Breast epithelium (tissue), 4 donors: ENCODE measurements around the gene TNIP2. TPM values are rescaled to one million over a fixed set of nuclear protein-coding genes. Genes with fewer than 3 reads are reported as not detected.

Source experiments
- DNase-seq, 2 donors: peaks; one replicate each; pipeline ENCODE4 v3.0.0-alpha.2; 2019; ENCODE audit warnings: low spot score in 2 of 2
- H3K27ac ChIP-seq, 2 donors: fragments of 200-600 bp; sonication (generic) in 1 of 2; one replicate each; pipeline ENCODE4 v1.5.1; 2016 to 2019; ENCODE audit warnings: mild to moderate bottlenecking in 1 of 2
- H3K27me3 ChIP-seq, 2 donors: fragments of 200-600 bp; sonication (generic) in 1 of 2; one replicate each; pipeline versions ENCODE4 v1.5.1 to v1.6.0; 2017 to 2019; ENCODE audit warnings: control low read depth in 1 of 2, mild to moderate bottlenecking in 1 of 2
- H3K36me3 ChIP-seq: fragments of 200-600 bp; one replicate; pipeline ENCODE4 v1.5.1; 2019
- H3K4me1 ChIP-seq, 2 donors: fragments of 200-600 bp; sonication (generic); one replicate each; pipeline ENCODE4 v1.5.1; 2016 to 2019; ENCODE audit warnings: control low read depth in 1 of 2
- H3K4me3 ChIP-seq, 3 donors: fragments of 200-600 bp; sonication (generic); 1 replicate in 2 of 3; 2 replicates in 1 of 3; pipeline ENCODE4 v1.5.1; 2016 to 2019; ENCODE audit warnings: mild to moderate bottlenecking in 3 of 3, moderate library complexity in 2 of 3
- H3K9me3 ChIP-seq, 2 donors: fragments of 200-600 bp; sonication (generic) in 1 of 2; one replicate each; pipeline ENCODE4 v1.5.1; 2016 to 2019; ENCODE audit warnings: control low read depth in 1 of 2
- POLR2A ChIP-seq: fragments of 450-650 bp; IDR thresholded peaks from one replicate; pipeline ENCODE4 v1.6.1; 2016; ENCODE audit warnings: antibody characterized with exemption, mild to moderate bottlenecking, moderate library complexity
- POLR2AphosphoS5 ChIP-seq, 3 donors: sonication (generic); formaldehyde crosslinking; IDR thresholded peaks; one replicate each; pipeline ENCODE4 v1.6.1; 2017; ENCODE audit warnings: antibody characterized with exemption in 3 of 3
- intact Hi-C: fragments of 100-400 bp; cut with DNase I; formaldehyde crosslinking; loops from one replicate; pipeline ENCODE4 v1.15.1; 2023; ENCODE audit warnings: low total_unique reads
- total RNA-seq, 3 donors: library from RNA; depleted of rRNA; stranded (reverse); fragments of >200 nt; gene quantifications; one replicate each; pipeline ENCODE4 v1.1.0, GENCODE V29; 2016
- TF ChIP-seq, protein P1 (sequence below), 3 donors: fragments of 450-650 bp; IDR thresholded peaks; one replicate each; pipeline ENCODE4 v1.5.1; 2016 to 2017; ENCODE audit warnings: antibody characterized with exemption in 3 of 3, mild to moderate bottlenecking in 3 of 3, moderate library complexity in 3 of 3

The TNIP2 gene
- total RNA-seq, 3 donors from 2014 or later: 46.4 to 73.4 (median 64.2) TPM

GRCh38 chr4:2716236-2716635, 39.9 kb downstream of the TNIP2 start:
- Histone ChIP-seq H3K9me3 (no peaks in the 10 kb centered on the region), H3K4me3 (no peak overlapping the region), H3K27ac (no peak overlapping the region), H3K4me1 (peaks cover 0 to 7% of the 10 kb centered on the region in 2 donors), H3K27me3 (no peaks in the 10 kb centered on the region), H3K36me3 (no peaks in the 10 kb centered on the region)
- DNase-seq: no peak
- intact Hi-C loops: no loop called here
- TF ChIP-seq, protein P1, sequence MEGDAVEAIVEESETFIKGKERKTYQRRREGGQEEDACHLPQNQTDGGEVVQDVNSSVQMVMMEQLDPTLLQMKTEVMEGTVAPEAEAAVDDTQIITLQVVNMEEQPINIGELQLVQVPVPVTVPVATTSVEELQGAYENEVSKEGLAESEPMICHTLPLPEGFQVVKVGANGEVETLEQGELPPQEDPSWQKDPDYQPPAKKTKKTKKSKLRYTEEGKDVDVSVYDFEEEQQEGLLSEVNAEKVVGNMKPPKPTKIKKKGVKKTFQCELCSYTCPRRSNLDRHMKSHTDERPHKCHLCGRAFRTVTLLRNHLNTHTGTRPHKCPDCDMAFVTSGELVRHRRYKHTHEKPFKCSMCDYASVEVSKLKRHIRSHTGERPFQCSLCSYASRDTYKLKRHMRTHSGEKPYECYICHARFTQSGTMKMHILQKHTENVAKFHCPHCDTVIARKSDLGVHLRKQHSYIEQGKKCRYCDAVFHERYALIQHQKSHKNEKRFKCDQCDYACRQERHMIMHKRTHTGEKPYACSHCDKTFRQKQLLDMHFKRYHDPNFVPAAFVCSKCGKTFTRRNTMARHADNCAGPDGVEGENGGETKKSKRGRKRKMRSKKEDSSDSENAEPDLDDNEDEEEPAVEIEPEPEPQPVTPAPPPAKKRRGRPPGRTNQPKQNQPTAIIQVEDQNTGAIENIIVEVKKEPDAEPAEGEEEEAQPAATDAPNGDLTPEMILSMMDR (IDR thresholded peaks at IDR 0.05): no peak
- TF ChIP-seq POLR2A (no peak), POLR2AphosphoS5 (IDR thresholded peaks at IDR 0.05) (no peak)

DNA sequence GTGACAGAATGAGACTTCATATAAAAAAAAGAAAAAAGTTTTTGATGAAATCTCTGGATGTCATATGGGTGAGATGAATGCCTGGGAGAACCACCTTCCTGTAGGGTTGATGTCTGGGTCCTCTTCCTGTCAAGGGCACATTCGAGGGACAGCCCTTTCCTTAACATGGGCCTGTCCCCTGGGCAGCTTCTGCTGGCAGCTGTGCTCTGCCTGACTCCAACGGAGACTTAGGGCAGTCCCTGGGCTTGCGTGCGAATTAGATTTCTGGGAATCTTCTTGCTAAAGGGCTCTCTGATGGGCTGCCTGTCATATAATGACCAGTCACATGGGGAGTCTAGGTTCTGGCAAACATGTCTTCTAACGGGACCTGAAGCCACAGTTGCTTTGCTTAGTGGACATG, 40.7 kb downstream of the TNIP2 start:
- no peak for DNase-seq
- Histone ChIP-seq H3K27me3 (no peaks in the 10 kb centered on the region), H3K4me3 (no peak overlapping the region), H3K27ac (no peak overlapping the region), H3K9me3 (no peaks in the 10 kb centered on the region), H3K36me3 (no peaks in the 10 kb centered on the region), H3K4me1 (peaks cover 0 to 7% of the 10 kb centered on the region in 2 donors)
- TF ChIP-seq POLR2AphosphoS5 (IDR thresholded peaks at IDR 0.05): no peak
- no peak for TF ChIP-seq POLR2A
- TF ChIP-seq, protein P1 (IDR thresholded peaks at IDR 0.05): no peak
- intact Hi-C loops: no loop called here

DNA sequence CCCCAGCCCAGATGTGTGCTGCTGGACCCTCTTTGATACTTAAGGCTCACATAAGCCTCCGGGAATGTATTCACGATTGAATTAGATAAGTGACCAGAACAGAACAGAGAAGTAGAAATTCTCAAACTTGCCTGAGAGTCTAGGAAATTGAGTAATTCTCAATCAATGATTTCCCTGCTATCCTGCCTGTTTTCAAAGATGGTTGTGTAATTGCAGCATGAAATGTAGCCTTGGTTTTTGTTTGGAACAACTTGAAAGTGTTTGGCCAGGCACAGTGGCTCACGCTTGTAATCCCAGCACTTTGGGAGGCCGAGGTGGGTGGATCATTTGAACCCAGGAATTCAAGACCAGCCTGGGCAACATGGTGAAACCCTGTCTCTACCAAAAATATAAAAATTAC, 41.2 kb downstream of the TNIP2 start:
- Histone ChIP-seq H3K4me3 (no peak overlapping the region), H3K27me3 (no peaks in the 10 kb centered on the region), H3K36me3 (no peaks in the 10 kb centered on the region), H3K27ac (peak overlapping the region in 1 of 2 donors; percentile 41), H3K9me3 (no peaks in the 10 kb centered on the region), H3K4me1 (peaks cover 0 to 7% of the 10 kb centered on the region in 2 donors)
- intact Hi-C loops: no loop called here
- no peak for DNase-seq
- no peak for TF ChIP-seq POLR2AphosphoS5 (IDR thresholded peaks at IDR 0.05)

- Histone ChIP-seq H3K9me3 (no peaks in the 10 kb centered on the region), H3K4me3 (no peak overlapping the region), H3K36me3 (no peaks in the 10 kb centered on the region), H3K27ac (peak overlapping the region; percentile 15 to 41), H3K4me1 (peaks cover 0 to 7% of the 10 kb centered on the region in 2 donors), H3K27me3 (no peaks in the 10 kb centered on the region)
- TF ChIP-seq, protein P1 (IDR thresholded peaks at IDR 0.05): no peak
- TF ChIP-seq POLR2AphosphoS5 (IDR thresholded peaks at IDR 0.05): no peak
- no peak for TF ChIP-seq POLR2A
- intact Hi-C loops: no loop called here
- DNase-seq: peak in 1 of 2 donors; percentile 52
Observed at GRCh38 chr4:2714061-2714770, 41.9 kb downstream of the TNIP2 start.

DNA sequence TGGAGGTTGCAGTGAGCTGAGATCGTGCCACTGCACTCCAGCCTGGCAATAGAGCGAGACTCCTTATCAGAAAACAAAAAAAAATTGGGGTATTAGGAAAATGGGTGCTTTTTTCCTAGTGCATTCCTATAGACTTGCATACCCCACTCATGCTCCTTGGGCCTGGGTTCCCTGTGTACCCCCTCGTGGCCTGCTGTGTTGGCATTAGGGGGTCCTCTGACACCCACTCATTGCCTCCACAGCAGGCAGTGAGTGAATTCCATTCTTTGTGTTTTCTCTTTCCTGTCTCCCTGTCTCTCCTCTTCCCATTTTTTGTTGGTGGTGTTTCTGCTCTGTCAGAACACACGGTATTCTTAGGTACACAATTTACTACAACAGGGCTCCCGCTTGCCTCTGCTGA, 42.8 kb downstream of the TNIP2 start:
- Histone ChIP-seq H3K4me1 (peaks cover 0 to 7% of the 10 kb centered on the region in 2 donors), H3K9me3 (no peaks in the 10 kb centered on the region), H3K4me3 (no peak overlapping the region), H3K27ac (peak overlapping the region; percentile 33 to 35), H3K27me3 (no peaks in the 10 kb centered on the region), H3K36me3 (no peaks in the 10 kb centered on the region)
- intact Hi-C loops: no loop called here
- TF ChIP-seq POLR2AphosphoS5 (IDR thresholded peaks at IDR 0.05): no peak
- TF ChIP-seq, protein P1 (IDR thresholded peaks at IDR 0.05): no peak
- no peak for TF ChIP-seq POLR2A
- DNase-seq: peak in 1 of 2 donors; percentile 12
